ENCODE measurements around the gene DHX8. TPM values are rescaled to one million over a fixed set of nuclear protein-coding genes. Genes with fewer than 3 reads are reported as not detected.
"Not testable (repeated sequence)": the region's sequence is repeated elsewhere in the genome, so short reads cannot be mapped to it uniquely, and the experiment has no call there.

The DHX8 gene
- total and polyA plus RNA-seq, 2 donors: 33.6 to 42.2 TPM

DNA sequence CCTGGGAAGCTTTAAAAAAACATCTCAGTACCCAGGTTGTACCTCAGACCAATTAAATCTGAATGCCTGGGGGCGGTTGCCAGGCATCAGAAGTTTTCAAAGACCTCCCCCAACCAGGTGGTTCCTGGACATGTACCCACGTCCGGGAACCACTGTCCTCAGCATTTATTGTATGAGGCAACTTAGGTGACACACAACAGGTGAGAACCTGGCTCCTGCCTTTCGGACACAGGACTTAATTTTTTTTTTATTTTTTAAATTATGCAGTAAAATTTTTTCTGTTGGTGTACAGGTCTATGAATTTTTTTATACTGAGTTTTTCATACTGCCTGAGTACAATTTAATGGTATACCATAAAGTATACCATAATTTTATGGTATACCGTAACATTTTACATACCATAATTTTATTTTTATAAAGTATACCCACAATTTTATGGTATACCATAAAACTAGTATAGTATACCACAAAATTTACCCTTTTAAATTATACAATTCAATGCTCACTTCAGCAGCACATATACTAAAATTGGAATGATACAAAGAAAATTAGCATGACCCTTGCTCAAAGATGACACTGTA lies 38.7 kb upstream of the DHX8 start:
- Histone ChIP-seq H3K36me3 (ENCODE audit: control insufficient read depth in 2 of 2, insufficient read depth in 2 of 2, low read length in 1 of 2) (no peaks in the 10 kb centered on the region), H3K9me3 (ENCODE audit: control insufficient read depth in 2 of 2, insufficient read depth in 1 of 2, low read length in 1 of 2) (no peaks in the 10 kb centered on the region), H3K27ac (ENCODE audit: low read depth in 1 of 2, low read length in 1 of 2) (peak overlapping the region in 1 of 2 donors; percentile 6), H3K4me1 (ENCODE audit: control insufficient read depth in 2 of 2, insufficient read depth in 2 of 2, low read length in 2 of 2) (no peaks in the 10 kb centered on the region), H3K27me3 (ENCODE audit: control insufficient read depth in 2 of 2, insufficient read depth in 1 of 2, low read length in 1 of 2) (no peaks in the 10 kb centered on the region), H3K4me3 (ENCODE audit: low read length in 2 of 2) (no peak overlapping the region)
- DNase-seq (ENCODE audit: low read depth in 6 of 9, low spot score in 9 of 9): no peak
- WGBS: 74% methylated on average over 5 of the region's 5 CpGs

DNA sequence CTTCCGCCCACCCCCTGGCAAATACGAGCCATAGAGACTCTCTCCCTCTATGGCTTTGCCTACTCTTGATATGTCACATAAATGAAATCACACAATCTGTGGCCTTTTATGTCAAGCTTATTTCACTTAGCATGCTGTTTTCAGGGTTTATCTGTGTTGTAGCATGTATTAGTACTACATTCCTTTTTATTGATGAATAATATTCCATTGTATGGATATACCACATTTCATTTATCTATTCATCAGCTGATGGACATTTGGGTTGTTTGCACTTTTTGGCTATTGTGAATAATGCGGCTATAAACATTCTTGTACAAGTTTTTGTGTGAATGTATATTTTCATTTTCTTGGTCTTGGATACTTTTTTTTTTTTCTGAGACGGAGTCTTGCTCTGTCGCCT lies 37.0 kb upstream of the DHX8 start:
- WGBS: 99% methylated on average over 5 of the region's 5 CpGs
- H3K9me3 ChIP-seq (ENCODE audit: control insufficient read depth in 2 of 2, insufficient read depth in 1 of 2, low read length in 1 of 2): no peaks in the 10 kb centered on the region
- H3K27ac ChIP-seq (ENCODE audit: low read depth in 1 of 2, low read length in 1 of 2): no peak overlapping the region
- H3K27me3 ChIP-seq (ENCODE audit: control insufficient read depth in 2 of 2, insufficient read depth in 1 of 2, low read length in 1 of 2): no peaks in the 10 kb centered on the region
- H3K4me3 ChIP-seq (ENCODE audit: low read length in 2 of 2): no peak overlapping the region
- no peak for DNase-seq (ENCODE audit: low read depth in 6 of 9, low spot score in 9 of 9)
- H3K4me1 ChIP-seq (ENCODE audit: control insufficient read depth in 2 of 2, insufficient read depth in 2 of 2, low read length in 2 of 2): no peaks in the 10 kb centered on the region
- no peaks in the 10 kb centered on the region for H3K36me3 ChIP-seq (ENCODE audit: control insufficient read depth in 2 of 2, insufficient read depth in 2 of 2, low read length in 1 of 2)

DNA sequence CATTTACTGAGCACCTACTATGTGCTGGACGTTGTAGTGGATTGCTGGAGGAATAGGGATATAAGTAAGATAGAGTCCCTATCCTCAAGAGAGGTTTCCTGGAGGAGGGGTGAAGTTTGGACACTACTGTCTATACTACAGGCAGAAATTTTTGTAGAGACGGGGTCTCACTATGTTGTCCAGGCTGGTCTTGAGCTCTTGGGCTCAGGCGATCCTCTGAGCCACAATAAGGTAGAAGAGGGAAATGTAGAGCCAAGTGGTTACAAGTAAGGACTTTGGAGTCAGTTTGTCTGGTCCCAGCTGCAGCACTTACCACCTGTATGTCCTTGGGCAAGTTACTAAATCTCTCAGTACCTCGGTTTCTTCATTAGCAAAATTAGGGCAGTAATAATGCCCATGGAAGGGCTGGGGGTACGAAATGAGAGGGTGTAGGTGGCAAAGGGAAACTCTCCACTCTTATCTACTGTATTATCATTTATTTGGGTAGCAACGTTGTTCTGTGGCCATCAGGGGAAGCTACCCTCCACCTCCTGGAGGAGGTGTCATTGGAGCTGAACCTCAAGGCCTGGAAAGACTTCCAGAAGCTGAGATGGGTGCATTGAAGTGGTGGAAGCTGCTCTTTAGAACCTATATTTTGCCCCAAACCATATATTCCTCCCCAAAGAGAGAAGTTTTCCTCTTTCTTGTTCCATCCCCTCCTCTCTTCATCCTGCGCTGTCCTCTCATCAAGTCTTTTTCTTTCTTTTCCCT lies 34.9 kb upstream of the DHX8 start:
- 73% methylated on average over 7 of the region's 7 CpGs for WGBS
- Histone ChIP-seq H3K4me1 (ENCODE audit: control insufficient read depth in 2 of 2, insufficient read depth in 2 of 2, low read length in 2 of 2) (no peaks in the 10 kb centered on the region), H3K4me3 (ENCODE audit: low read length in 2 of 2) (no peak overlapping the region), H3K9me3 (ENCODE audit: control insufficient read depth in 2 of 2, insufficient read depth in 1 of 2, low read length in 1 of 2) (no peaks in the 10 kb centered on the region), H3K27ac (ENCODE audit: low read depth in 1 of 2, low read length in 1 of 2) (no peak overlapping the region), H3K27me3 (ENCODE audit: control insufficient read depth in 2 of 2, insufficient read depth in 1 of 2, low read length in 1 of 2) (no peaks in the 10 kb centered on the region), H3K36me3 (ENCODE audit: control insufficient read depth in 2 of 2, insufficient read depth in 2 of 2, low read length in 1 of 2) (no peaks in the 10 kb centered on the region)
- DNase-seq (ENCODE audit: low read depth in 6 of 9, low spot score in 9 of 9): no peak

DNA sequence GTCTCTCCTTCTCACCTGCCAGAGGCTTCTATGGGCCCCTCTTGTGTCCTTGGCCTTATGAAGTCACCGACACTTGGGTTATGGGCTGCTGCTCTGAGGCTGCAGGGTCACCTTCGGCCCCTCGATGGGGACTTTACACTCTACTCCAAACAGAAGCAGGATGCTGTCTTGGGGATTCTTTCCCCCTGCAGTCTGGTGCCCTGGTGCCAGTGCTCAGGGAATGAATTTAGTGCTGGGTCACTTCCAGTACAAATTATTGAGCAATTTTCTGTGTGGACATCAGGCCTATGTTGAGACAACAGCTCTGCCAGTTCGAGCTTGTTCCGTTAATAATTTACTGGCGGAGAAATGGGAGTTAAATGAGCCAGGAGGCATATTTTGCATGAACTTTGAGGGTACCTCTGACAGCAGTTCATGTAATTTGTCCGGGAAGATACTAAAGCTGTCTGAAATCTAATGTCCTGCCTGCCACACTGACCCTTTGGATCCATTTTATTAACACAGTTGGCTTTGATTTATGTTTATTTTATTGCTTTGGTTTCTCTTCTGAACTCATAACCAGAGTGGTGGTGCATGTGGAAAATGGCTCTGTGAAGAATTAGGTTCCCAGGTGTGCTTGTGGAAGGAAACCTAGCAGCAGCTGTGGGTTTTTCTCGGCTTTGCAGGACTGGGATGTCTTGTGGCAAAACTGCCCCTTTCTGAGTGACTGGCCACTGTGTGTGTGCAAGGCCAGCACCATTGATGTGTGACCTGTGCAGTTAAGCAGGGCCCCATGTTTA lies 34.1 kb upstream of the DHX8 start:
- 93% methylated on average over 8 of the region's 8 CpGs for WGBS
- Histone ChIP-seq H3K36me3 (ENCODE audit: control insufficient read depth in 2 of 2, insufficient read depth in 2 of 2, low read length in 1 of 2) (no peaks in the 10 kb centered on the region), H3K4me1 (ENCODE audit: control insufficient read depth in 2 of 2, insufficient read depth in 2 of 2, low read length in 2 of 2) (no peaks in the 10 kb centered on the region), H3K4me3 (ENCODE audit: low read length in 2 of 2) (no peak overlapping the region), H3K27ac (ENCODE audit: low read depth in 1 of 2, low read length in 1 of 2) (no peak overlapping the region), H3K27me3 (ENCODE audit: control insufficient read depth in 2 of 2, insufficient read depth in 1 of 2, low read length in 1 of 2) (no peaks in the 10 kb centered on the region), H3K9me3 (ENCODE audit: control insufficient read depth in 2 of 2, insufficient read depth in 1 of 2, low read length in 1 of 2) (no peaks in the 10 kb centered on the region)
- no peak for DNase-seq (ENCODE audit: low read depth in 6 of 9, low spot score in 9 of 9)

DNA sequence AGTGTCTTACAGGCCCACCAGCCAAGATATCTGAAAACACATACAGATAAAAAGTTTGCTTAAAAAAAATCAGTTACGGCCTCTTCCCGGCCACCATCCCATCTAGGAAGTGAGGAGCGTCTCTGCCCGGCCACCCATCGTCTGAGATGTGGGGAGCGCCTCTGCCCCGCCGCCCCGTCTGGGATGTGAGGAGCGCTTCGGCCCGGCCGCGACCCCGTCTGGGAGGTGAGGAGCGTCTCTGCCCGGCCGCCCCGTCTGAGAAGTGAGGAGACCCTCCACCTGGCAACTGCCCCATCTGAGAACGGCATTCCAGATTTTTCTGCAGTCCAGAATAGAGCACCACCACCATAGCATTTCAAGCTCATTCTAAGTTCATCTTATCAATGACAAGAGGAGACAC lies 33.0 kb upstream of the DHX8 start:
- not testable (repeated sequence) for DNase-seq (ENCODE audit: low read depth in 6 of 9, low spot score in 9 of 9); H3K36me3 ChIP-seq (ENCODE audit: control insufficient read depth in 2 of 2, insufficient read depth in 2 of 2, low read length in 1 of 2); H3K4me1 ChIP-seq (ENCODE audit: control insufficient read depth in 2 of 2, insufficient read depth in 2 of 2, low read length in 2 of 2); H3K9me3 ChIP-seq (ENCODE audit: control insufficient read depth in 2 of 2, insufficient read depth in 1 of 2, low read length in 1 of 2); H3K27me3 ChIP-seq (ENCODE audit: control insufficient read depth in 2 of 2, insufficient read depth in 1 of 2, low read length in 1 of 2); H3K4me3 ChIP-seq (ENCODE audit: low read length in 2 of 2); H3K27ac ChIP-seq (ENCODE audit: low read depth in 1 of 2, low read length in 1 of 2)
- WGBS: 98% methylated on average over 20 of the region's 20 CpGs

DNA sequence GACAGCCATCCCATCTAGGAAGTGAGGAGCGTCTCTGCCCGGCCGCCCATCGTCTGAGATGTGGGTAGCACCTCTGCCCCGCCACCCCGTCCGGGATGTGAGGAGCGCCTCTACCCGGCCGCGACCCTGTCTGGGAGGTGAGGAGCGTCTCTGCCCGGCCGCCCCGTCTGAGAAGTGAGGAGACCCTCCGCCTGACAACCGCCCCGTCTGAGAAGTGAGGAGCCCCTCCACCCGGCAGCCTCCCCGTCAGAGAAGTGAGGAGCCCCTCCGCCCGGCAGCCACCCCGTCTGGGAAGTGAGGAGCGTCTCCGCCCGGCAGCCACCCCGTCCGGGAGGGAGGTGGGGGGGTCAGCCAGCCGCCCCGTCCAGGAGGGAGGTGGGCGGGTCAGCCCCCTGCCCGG lies 32.0 kb upstream of the DHX8 start:
- not testable (repeated sequence) for H3K27me3 ChIP-seq (ENCODE audit: control insufficient read depth in 2 of 2, insufficient read depth in 1 of 2, low read length in 1 of 2); DNase-seq (ENCODE audit: low read depth in 6 of 9, low spot score in 9 of 9); H3K36me3 ChIP-seq (ENCODE audit: control insufficient read depth in 2 of 2, insufficient read depth in 2 of 2, low read length in 1 of 2); H3K4me3 ChIP-seq (ENCODE audit: low read length in 2 of 2); H3K27ac ChIP-seq (ENCODE audit: low read depth in 1 of 2, low read length in 1 of 2); H3K9me3 ChIP-seq (ENCODE audit: control insufficient read depth in 2 of 2, insufficient read depth in 1 of 2, low read length in 1 of 2); H3K4me1 ChIP-seq (ENCODE audit: control insufficient read depth in 2 of 2, insufficient read depth in 2 of 2, low read length in 2 of 2)
- WGBS: 94% methylated on average over 32 of the region's 32 CpGs

DNA sequence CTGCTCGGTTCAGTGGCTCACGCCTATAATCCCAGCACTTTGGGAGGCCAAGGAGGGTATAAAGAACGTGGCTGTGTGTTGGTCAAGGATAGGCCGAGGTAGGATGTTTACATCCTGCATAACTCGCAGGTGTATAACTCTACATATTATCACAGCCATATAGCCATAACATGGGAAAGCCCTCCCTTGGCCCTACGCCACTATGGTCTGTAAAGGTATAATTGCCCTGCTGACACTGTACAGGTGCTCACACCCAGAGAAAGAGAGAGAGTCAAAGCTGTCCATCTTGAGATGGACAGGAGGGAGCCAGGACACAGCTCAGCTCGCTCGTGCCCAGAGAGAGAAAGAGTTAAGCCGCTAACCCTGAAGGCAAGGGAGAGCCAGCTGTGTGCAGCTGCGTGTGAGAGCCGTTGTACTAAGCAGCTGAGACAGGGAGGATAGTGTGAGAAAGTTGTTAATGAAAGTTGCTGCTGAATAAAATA lies 30.4 kb upstream of the DHX8 start:
- Histone ChIP-seq H3K36me3 (ENCODE audit: control insufficient read depth in 2 of 2, insufficient read depth in 2 of 2, low read length in 1 of 2) (no peaks in the 10 kb centered on the region), H3K9me3 (ENCODE audit: control insufficient read depth in 2 of 2, insufficient read depth in 1 of 2, low read length in 1 of 2) (no peaks in the 10 kb centered on the region), H3K4me1 (ENCODE audit: control insufficient read depth in 2 of 2, insufficient read depth in 2 of 2, low read length in 2 of 2) (peaks cover 0 to 5% of the 10 kb centered on the region in 2 donors), H3K27me3 (ENCODE audit: control insufficient read depth in 2 of 2, insufficient read depth in 1 of 2, low read length in 1 of 2) (peaks cover 2 to 9% of the 10 kb centered on the region in 2 donors), H3K4me3 (ENCODE audit: low read length in 2 of 2) (no peak overlapping the region), H3K27ac (ENCODE audit: low read depth in 1 of 2, low read length in 1 of 2) (no peak overlapping the region)
- DNase-seq (ENCODE audit: low read depth in 6 of 9, low spot score in 9 of 9): no peak
- WGBS: 94% methylated on average over 11 of the region's 11 CpGs

DNA sequence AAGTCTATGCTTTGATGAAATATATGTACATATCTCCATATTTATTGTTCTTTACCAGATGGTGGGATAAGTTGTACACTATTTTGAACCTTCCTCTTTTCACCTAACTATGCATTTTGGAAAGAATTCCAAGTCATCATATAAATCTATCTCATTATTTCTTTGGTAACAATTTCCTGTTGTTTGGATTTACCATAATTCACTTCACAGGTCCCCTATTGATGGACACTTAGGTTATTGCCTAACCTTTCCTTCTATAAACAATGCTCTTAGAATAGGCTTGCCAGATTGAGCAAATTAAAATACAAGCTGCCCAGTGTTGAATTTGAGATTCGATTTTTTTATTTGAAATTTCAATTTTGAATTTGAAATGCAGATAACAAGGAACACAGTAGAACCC lies 28.9 kb upstream of the DHX8 start:
- Histone ChIP-seq H3K9me3 (ENCODE audit: control insufficient read depth in 2 of 2, insufficient read depth in 1 of 2, low read length in 1 of 2) (no peaks in the 10 kb centered on the region), H3K27ac (ENCODE audit: low read depth in 1 of 2, low read length in 1 of 2) (no peak overlapping the region), H3K4me1 (ENCODE audit: control insufficient read depth in 2 of 2, insufficient read depth in 2 of 2, low read length in 2 of 2) (peaks cover 0 to 5% of the 10 kb centered on the region in 2 donors), H3K4me3 (ENCODE audit: low read length in 2 of 2) (no peak overlapping the region), H3K27me3 (ENCODE audit: control insufficient read depth in 2 of 2, insufficient read depth in 1 of 2, low read length in 1 of 2) (peaks cover 4 to 9% of the 10 kb centered on the region in 2 donors), H3K36me3 (ENCODE audit: control insufficient read depth in 2 of 2, insufficient read depth in 2 of 2, low read length in 1 of 2) (no peaks in the 10 kb centered on the region)
- DNase-seq (ENCODE audit: low read depth in 6 of 9, low spot score in 9 of 9): no peak
- 94% methylated on average over 1 of the region's 1 CpG for WGBS

DNA sequence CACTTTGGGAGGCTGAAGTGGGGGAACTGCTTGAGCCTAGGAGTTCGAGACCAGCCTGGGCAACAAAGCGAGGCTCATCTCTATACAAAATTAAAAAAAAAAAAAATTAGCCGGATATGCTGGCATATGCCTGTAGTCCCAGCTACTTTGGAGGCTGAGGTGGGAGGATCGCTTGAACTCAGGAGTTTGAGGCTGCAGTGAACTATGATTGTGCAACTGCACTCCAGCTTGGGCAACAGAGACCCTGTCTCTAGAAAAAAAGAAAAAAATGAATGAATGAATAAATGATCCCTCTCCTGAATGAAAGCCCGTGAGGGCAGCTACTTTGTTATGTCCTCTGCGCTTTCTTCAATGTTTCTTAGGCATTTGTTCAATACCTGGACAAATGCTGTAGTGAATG lies 27.7 kb upstream of the DHX8 start:
- Histone ChIP-seq H3K27ac (ENCODE audit: low read depth in 1 of 2, low read length in 1 of 2) (no peak overlapping the region), H3K4me1 (ENCODE audit: control insufficient read depth in 2 of 2, insufficient read depth in 2 of 2, low read length in 2 of 2) (peaks cover 0 to 5% of the 10 kb centered on the region in 2 donors), H3K36me3 (ENCODE audit: control insufficient read depth in 2 of 2, insufficient read depth in 2 of 2, low read length in 1 of 2) (no peaks in the 10 kb centered on the region), H3K9me3 (ENCODE audit: control insufficient read depth in 2 of 2, insufficient read depth in 1 of 2, low read length in 1 of 2) (no peaks in the 10 kb centered on the region), H3K4me3 (ENCODE audit: low read length in 2 of 2) (no peak overlapping the region), H3K27me3 (ENCODE audit: control insufficient read depth in 2 of 2, insufficient read depth in 1 of 2, low read length in 1 of 2) (peaks cover 4 to 9% of the 10 kb centered on the region in 2 donors)
- WGBS: 96% methylated on average over 6 of the region's 6 CpGs
- DNase-seq (ENCODE audit: low read depth in 6 of 9, low spot score in 9 of 9): no peak

All from thymus (tissue), 11 donors.